MCF 10A (cell line): Measurements from ENCODE around the gene CTCFL. TPM values are rescaled to one million over a fixed set of nuclear protein-coding genes. Genes with fewer than 3 reads are reported as not detected.

Experiments used
- total RNA-seq: library from RNA; stranded (reverse); gene quantifications from 2 replicates; pipeline ENCODE4 v1.2.3, GENCODE V29; 2022

Gene CTCFL
- total RNA-seq, 1 experiment from 2014 or later: not detected

Other genes with a start within 250 kb of the CTCFL start
- gene SPO11, start 195.3 kb downstream of the CTCFL start, total RNA-seq: not detected in 2 replicates
- gene RAE1, start 173.9 kb downstream of the CTCFL start, total RNA-seq: 46.7 and 60.3 TPM in 2 replicates
- gene RBM38, start 133.7 kb downstream of the CTCFL start, total RNA-seq: 5.1 and 5.8 TPM in 2 replicates
- not detected in 2 replicates for gene PCK1, start 36.0 kb upstream of the CTCFL start, total RNA-seq
- gene ZBP1, start 95.3 kb upstream of the CTCFL start, total RNA-seq: not detected in 2 replicates
- gene PMEPA1, start 184.9 kb upstream of the CTCFL start, total RNA-seq: 60.6 and 68.5 TPM in 2 replicates